SU-DHL-6 (cell line): Measurements from ENCODE around the gene CROCC.

Experiments
- EZH2phosphoT487 ChIP-seq: fragments of 200-600 bp; sonication (generic), shearing (Covaris generic); conservative IDR thresholded peaks from 2 replicates; pipeline ENCODE4 v1.6.1; 2018; ENCODE audit warnings: mild to moderate bottlenecking, antibody characterized with exemption, low read length, moderate library complexity, mixed read lengths
- TF ChIP-seq, protein P1 (sequence below): fragments of 200-600 bp; sonication (generic); IDR thresholded peaks from one replicate; pipeline ENCODE4 v1.5.1; 2017; ENCODE audit warnings: antibody characterized with exemption, mild to moderate bottlenecking, low read length, moderate library complexity; ENCODE audit not compliant: insufficient read depth, poor library complexity, severe bottlenecking

DNA sequence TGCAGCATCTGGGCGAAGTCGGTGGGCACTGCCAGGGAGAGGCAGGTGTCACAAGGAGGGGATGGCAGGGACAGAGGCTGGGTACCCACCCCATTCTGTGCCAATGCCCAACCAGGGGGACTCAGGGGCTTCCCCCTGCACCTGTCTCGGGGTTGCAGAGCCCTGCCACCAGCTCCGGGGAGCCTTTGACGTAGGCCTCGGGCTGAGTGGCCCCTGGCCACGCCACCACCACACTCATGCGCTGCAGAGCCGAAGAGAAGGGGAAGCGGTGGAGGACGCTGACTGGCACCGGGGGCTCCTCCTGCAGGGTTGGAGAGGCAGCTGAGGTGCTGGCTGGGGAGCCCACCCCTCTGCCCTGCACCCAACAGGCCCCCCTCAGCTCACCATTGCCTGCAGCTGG lies 70.4 kb downstream of the CROCC start:
- TF ChIP-seq, protein P1, sequence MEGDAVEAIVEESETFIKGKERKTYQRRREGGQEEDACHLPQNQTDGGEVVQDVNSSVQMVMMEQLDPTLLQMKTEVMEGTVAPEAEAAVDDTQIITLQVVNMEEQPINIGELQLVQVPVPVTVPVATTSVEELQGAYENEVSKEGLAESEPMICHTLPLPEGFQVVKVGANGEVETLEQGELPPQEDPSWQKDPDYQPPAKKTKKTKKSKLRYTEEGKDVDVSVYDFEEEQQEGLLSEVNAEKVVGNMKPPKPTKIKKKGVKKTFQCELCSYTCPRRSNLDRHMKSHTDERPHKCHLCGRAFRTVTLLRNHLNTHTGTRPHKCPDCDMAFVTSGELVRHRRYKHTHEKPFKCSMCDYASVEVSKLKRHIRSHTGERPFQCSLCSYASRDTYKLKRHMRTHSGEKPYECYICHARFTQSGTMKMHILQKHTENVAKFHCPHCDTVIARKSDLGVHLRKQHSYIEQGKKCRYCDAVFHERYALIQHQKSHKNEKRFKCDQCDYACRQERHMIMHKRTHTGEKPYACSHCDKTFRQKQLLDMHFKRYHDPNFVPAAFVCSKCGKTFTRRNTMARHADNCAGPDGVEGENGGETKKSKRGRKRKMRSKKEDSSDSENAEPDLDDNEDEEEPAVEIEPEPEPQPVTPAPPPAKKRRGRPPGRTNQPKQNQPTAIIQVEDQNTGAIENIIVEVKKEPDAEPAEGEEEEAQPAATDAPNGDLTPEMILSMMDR: no peak
- TF ChIP-seq EZH2phosphoT487: no peak
